Stimulated activated effector memory CD8-positive, alpha-beta T cell treated with anti-CD3 and anti-CD28 coated beads, Interleukin-12 subunit alpha, Interleukin-12 subunit beta, amount 100 ng/mL, for 72 hours (primary cell): Measurements from ENCODE around the gene PCBP3.
"Not testable (repeated sequence)": the region's sequence is repeated elsewhere in the genome, so short reads cannot be mapped to it uniquely, and the experiment has no call there.

ENCODE experiments used
- ATAC-seq: fragments of 150-1000 bp; cut with Tn5 transposase; 2 replicates; pipeline ENCODE4 v1.10.0; 2021
- DNase-seq, 2 donors: peaks; one replicate each; pipeline ENCODE4 v3.0.0; 2021 to 2022; ENCODE audit warnings: low spot score in 2 of 2
- H3K27ac Mint-ChIP-seq: one replicate; pipeline ENCODE4 v1.8.0; 2022; ENCODE audit warnings: mild to moderate bottlenecking, mixed read lengths
- H3K36me3 Mint-ChIP-seq: one replicate; pipeline ENCODE4 v1.8.0; 2022; ENCODE audit warnings: mild to moderate bottlenecking, mixed read lengths
- H3K4me1 Mint-ChIP-seq: one replicate; pipeline ENCODE4 v1.8.0; 2022; ENCODE audit warnings: mixed read lengths
- H3K4me3 Mint-ChIP-seq: one replicate; pipeline ENCODE4 v1.8.0; 2022; ENCODE audit warnings: mild to moderate bottlenecking, mixed read lengths
- H3K9me3 Mint-ChIP-seq: one replicate; pipeline ENCODE4 v1.8.0; 2022; ENCODE audit warnings: mixed read lengths

The PCBP3 gene

DNA sequence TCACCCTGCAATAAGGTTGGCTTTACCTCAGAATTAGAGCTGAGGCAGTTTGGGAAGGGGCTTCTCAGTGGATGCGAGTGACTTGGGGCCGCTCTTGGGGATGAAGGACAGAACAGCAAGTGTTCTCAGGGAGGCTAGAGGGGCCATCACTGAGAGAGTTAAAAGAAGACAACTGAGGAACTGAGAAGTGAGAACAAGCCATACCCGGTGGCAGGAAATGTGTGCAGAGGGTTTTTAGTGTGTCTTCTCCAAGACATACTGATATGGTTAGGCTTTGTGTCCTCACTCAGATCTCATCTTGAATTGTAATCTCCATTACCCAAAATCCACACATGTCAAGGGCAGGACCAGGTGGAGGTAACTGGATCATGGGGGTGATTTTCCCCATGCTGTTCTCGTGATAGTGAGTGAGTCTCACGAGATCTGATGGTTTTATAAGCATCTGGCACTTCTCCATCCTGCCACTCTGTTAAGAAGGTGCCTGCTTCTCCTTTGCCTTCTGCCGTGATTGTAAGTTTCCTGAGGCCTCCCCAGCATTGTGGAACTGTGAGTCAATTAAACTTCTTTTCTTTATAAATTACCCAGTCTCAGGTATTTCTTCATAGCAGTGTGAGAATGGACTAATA, 75.8 kb downstream of the PCBP3 start:
- no peak for DNase-seq
- no peaks in the 10 kb centered on the region for H3K9me3 Mint-ChIP-seq
- no peaks in the 10 kb centered on the region for H3K36me3 Mint-ChIP-seq
- peaks cover 2% of the 10 kb centered on the region for H3K4me1 Mint-ChIP-seq
- no peak overlapping the region for H3K4me3 Mint-ChIP-seq
- no peak for ATAC-seq
- H3K27ac Mint-ChIP-seq, result no peak overlapping the region

DNA sequence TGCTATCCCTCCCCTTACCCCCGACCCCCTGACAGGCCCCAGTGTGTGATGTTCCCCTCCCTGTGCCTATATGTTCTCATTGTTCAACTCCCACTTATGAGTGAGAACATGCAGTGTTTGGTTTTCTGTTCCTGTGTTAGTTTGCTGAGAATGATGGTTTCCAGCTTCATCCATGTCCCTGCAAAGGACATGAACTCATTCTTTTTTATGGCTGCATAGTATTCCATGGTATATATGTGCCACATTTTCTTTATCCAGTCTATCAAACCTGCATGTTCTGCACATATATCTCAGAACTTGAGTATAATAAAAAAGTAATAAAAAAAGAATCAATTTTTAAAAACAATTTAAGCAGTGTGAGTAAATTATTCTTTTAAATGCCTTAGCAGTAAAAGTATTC, 76.7 kb downstream of the PCBP3 start:
- DNase-seq, H3K36me3 Mint-ChIP-seq, H3K4me3 Mint-ChIP-seq, H3K9me3 Mint-ChIP-seq, ATAC-seq, H3K4me1 Mint-ChIP-seq, H3K27ac Mint-ChIP-seq: not testable (repeated sequence)

DNA sequence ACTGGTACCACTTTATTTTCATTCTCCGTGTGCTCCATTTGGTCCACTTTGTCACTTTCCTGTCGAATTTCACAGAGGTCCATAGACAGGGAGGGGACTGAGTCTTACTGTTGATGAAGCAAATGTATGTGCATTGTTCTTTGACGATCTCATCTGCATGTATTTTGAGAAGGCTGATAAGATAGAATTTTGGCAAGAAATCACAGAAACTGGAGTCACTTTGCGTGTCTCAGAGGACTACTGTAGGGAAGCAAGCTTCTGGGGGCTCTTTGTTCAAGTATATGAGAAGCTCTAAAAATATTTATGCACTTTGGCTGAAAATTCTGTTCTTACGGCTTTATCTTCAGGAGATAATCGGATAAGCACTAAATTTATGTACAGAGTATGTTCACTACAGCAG, 78.1 kb downstream of the PCBP3 start:
- Mint-ChIP-seq H3K27ac (no peak overlapping the region), H3K9me3 (no peaks in the 10 kb centered on the region)

DNA sequence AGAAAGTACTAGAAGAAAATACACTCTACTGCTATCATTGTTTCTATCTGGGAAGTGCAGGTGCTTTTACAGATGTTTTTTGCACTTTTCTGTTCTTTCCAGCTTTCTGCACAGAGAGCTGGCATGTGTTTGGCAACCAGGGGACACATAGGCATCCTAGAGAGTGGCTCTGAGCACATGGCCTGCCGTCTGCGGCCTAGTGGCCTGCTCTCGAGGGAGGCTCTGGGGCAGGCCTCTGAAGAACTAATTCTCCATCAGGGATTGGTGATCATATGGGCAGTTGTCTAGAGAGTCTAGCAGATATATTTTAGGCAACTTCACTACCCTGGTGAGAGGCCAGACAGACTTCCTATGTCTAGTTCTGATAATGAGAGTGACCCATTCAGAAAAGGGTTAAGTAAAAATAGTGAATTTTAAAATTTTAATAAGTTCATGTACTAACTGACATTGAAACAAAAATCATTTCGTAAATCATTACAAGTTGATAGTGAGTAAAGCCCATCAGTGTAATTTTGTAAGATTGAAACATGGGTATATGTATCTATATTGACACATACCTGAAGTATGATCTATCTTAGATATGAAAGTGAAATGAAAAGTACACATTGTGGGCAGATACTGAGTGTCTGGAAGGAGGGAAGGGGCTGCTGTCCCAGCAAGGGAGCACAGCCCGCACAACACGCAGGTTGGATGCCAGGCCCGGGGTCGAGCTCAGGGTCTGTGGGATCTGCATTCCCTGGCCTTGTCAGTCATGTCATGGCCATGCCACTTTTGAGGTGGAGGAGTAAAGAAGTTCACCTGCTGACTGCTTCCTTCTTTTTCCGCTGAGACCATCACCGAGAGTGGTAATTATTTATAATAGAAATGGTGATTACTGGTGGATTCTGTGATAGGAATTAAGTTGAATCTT, 79.8 kb downstream of the PCBP3 start:
- Mint-ChIP-seq H3K9me3 (no peaks in the 10 kb centered on the region), H3K27ac (no peak overlapping the region), H3K36me3 (no peaks in the 10 kb centered on the region), H3K4me1 (peaks cover 4% of the 10 kb centered on the region), H3K4me3 (no peak overlapping the region)
- ATAC-seq, result peak; percentile 49
- no peak for DNase-seq

More for the DNA sequence above, 78.1 kb downstream of the PCBP3 start:
- ATAC-seq (no peak), DNase-seq (no peak)
- Mint-ChIP-seq H3K36me3 (no peaks in the 10 kb centered on the region), H3K4me1 (peaks cover 4% of the 10 kb centered on the region), H3K4me3 (no peak overlapping the region)

DNA sequence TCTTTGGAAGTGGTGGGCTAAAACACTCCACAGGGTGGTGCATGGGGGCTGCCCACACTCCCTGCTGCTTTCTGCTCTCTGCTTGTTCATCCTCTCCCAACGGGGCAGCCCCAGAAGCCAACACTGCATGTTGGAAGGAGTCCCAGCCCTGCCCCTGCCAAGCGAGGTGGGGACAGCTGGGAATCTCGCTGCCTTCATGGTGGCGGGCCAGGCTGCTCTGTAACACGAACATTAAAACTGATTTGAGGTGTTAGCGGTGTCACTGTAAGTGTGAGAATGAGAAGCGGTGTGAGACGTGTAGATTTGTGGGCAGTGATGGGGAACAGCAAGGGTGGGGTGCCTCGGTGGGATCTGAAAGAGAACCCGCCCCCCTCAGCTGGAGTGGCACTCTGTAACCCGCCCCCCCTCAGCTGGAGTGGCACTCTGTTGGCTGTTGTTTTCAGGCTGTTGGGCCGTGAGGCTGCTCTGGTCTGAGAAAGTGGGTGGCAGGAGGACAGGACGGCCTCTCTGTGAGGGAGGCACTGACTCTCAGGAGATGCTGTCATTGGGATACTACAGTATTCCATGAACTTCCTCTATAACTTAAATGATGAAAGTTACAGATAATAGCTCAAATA, 80.9 kb downstream of the PCBP3 start:
- DNase-seq (no peak), ATAC-seq (no peak)
- H3K4me1 Mint-ChIP-seq, result peaks cover 4% of the 10 kb centered on the region
- no peak overlapping the region for H3K4me3 Mint-ChIP-seq
- no peaks in the 10 kb centered on the region for H3K36me3 Mint-ChIP-seq
- H3K9me3 Mint-ChIP-seq, result no peaks in the 10 kb centered on the region
- no peak overlapping the region for H3K27ac Mint-ChIP-seq

DNA sequence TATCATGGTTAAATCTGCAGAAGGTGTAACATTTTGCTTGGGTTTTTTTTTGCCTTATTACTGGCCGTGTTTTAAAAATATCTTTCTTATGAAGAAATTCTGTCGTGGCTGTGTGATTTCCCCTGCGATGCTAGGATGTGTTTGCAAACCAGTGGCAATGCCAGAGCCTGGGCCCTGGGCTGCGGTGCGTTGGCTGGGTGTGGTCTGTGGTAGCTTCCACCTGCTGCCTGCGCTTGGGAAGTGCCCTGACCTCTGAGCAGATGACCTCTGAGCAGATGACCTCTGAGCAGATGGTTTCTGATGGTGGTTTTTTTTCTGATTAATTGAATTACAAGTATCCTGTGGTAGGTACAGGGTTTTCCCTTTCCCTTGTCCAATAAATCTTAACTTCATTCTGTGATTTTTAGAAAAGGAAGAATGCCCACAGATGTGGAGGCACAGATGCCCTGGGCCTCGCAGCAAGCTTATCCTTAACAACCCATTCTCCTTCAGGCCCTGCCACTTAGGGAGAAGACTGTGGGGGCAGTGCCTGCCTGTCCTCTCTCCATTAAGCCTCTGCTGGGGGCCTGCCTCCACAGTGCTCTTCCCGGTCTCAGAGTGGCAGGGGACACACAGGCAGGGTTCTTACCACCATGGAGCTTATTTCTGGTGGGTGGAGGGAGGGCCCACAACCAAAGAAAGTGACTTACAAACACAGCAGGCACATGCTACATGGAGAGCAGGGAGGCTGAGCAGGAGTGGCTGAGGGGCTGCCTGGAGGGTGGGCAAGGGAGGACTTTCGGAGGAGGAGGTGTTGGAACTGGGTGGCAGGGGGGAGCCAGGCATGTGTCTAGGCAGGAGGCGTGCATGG, 81.7 kb downstream of the PCBP3 start:
- no peak for DNase-seq
- no peak overlapping the region for H3K4me3 Mint-ChIP-seq
- no peak for ATAC-seq
- H3K36me3 Mint-ChIP-seq, result no peaks in the 10 kb centered on the region
- peaks cover 4% of the 10 kb centered on the region for H3K4me1 Mint-ChIP-seq
- no peak overlapping the region for H3K27ac Mint-ChIP-seq
- no peaks in the 10 kb centered on the region for H3K9me3 Mint-ChIP-seq

DNA sequence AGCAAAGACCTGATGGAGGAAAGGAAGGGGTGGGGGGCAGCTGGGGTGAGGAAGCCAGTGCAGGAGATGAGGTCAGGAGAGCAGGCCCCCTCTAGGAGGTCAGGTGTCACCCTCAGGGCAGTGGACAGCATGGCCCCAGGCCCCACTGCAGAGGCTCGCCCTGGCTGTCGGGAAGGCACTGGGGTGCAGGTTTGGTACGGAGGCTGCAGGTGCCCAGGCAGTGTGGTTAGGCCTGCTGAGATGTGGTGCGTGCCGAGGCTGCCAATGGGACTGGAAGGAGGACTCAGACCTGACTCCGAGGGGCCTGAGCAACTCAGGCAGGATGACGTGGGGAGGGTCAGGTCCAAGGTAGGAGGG, 82.3 kb downstream of the PCBP3 start:
- Mint-ChIP-seq H3K4me3 (no peak overlapping the region), H3K36me3 (no peaks in the 10 kb centered on the region), H3K4me1 (peaks cover 4% of the 10 kb centered on the region), H3K9me3 (no peaks in the 10 kb centered on the region), H3K27ac (no peak overlapping the region)
- DNase-seq, result no peak
- peak; percentile 43 for ATAC-seq

DNA sequence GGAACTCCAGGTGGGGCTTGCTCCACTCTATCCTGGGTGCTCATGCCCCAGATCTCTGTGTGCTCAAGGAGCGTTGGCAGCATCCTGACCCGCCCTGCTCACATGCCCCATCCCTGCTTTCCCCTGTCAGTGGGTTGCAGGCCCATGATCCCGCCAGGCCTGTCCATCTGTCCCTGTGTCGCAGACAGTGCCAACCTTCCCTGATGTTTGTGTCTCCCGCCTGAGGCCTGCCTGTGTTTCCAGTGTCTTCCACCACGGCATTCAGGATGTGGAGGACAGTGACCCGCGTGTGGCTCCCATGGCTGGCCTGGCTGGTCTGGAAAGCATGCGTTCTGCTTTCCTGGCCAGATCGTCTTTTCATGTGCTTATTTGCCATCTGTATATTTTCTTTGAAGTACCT, 82.9 kb downstream of the PCBP3 start:
- Mint-ChIP-seq H3K4me3 (no peak overlapping the region), H3K9me3 (no peaks in the 10 kb centered on the region), H3K4me1 (peaks cover 4% of the 10 kb centered on the region)

DNA sequence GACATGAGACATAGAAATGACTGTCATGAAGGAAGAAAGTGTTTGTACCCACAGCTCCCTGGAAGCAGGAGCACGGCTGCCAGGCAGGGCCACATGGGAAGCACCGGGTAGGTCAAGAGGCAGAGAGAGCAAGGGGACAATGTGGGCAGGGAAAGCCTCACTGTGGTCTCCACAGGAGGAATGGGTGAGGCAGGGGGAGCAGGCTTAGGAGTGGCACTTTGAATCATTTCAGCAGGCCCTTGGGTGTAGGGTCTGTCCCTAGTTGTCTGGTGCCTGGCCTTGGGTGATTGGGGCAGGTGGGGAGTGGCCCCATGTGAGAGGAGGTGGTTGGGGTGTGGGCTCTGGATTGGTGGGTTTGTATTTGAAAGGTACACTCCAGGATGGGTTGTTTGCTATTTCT, 83.9 kb downstream of the PCBP3 start:
- no peaks in the 10 kb centered on the region for H3K9me3 Mint-ChIP-seq
- no peak for ATAC-seq
- no peak overlapping the region for H3K4me3 Mint-ChIP-seq
- DNase-seq, result no peak
- H3K4me1 Mint-ChIP-seq, result peaks cover 4% of the 10 kb centered on the region
- no peaks in the 10 kb centered on the region for H3K36me3 Mint-ChIP-seq
- H3K27ac Mint-ChIP-seq, result no peak overlapping the region

More for the DNA sequence above, 82.9 kb downstream of the PCBP3 start:
- H3K27ac Mint-ChIP-seq, result no peak overlapping the region
- no peaks in the 10 kb centered on the region for H3K36me3 Mint-ChIP-seq
- DNase-seq, result no peak
- no peak for ATAC-seq

DNA sequence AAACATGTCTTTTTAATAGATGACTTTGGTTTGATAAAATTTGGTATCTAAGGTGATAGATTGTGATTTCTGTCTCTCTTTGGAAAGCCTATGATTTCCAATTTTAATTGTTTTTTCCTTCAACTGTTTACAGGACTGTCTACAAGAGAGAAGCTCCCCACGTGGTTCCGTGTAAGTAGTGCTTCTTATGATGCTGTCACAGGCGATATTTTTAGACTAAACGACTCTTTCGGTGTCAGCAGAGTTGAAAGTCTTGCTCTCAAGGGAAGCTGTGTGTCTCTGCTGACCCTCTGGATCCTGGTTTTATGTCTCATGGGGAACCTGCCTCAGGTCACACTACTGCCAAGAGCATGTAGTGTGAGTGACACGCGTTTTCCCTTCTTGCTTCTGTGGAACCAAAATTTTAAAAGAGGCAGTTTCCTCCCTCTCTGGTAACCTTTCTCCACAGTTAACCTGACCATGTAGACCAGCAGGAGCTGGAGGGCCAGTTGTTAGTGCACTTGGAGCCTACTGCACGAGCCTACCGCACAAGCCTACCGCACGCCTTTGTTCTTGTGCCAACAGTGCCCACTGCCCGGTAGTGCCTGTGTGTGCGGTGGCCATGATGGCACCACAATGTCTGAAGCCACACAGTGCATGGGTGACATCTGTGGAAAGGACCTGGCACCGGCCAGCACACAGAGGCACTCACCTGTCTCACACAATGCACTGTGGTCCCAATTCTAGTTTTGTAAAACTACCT, 91.9 kb downstream of the PCBP3 start:
- Mint-ChIP-seq H3K9me3 (no peaks in the 10 kb centered on the region), H3K4me1 (no peaks in the 10 kb centered on the region), H3K27ac (no peak overlapping the region), H3K36me3 (no peaks in the 10 kb centered on the region), H3K4me3 (no peak overlapping the region)
- no peak for DNase-seq
- ATAC-seq, result no peak

DNA sequence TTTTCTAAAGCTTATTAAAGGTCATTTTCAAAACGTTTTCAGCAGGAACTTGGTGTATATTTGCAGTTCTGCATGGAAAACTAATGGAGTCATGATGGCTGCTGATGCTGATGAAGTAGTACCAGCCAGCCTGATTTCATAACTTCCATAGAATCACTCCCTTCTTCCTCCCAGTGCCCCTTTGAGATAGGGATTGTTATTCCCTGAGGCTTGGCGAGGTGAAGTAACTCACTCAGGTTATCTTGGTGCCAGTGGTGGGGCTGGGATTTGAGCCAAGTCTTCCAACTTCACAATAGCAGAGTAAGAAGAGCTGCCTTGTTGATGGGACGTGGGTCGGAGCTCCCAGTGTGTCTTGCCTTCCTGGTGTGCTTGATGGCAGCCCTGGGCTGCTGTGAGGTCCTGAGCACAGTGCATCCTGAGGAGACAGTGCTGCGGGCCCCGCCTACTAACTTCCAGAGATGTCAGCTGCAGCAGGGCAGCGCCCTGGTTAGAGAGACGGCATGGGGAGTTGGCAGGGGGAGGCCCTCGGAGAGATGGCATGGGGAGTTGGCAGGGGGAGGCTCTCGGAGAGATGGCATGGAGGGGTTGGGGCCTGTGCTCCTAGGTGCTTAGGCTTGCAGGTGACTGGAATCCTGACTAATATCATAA, 92.6 kb downstream of the PCBP3 start:
- Mint-ChIP-seq H3K27ac (no peak overlapping the region), H3K36me3 (no peaks in the 10 kb centered on the region)
- no peak for DNase-seq

DNA sequence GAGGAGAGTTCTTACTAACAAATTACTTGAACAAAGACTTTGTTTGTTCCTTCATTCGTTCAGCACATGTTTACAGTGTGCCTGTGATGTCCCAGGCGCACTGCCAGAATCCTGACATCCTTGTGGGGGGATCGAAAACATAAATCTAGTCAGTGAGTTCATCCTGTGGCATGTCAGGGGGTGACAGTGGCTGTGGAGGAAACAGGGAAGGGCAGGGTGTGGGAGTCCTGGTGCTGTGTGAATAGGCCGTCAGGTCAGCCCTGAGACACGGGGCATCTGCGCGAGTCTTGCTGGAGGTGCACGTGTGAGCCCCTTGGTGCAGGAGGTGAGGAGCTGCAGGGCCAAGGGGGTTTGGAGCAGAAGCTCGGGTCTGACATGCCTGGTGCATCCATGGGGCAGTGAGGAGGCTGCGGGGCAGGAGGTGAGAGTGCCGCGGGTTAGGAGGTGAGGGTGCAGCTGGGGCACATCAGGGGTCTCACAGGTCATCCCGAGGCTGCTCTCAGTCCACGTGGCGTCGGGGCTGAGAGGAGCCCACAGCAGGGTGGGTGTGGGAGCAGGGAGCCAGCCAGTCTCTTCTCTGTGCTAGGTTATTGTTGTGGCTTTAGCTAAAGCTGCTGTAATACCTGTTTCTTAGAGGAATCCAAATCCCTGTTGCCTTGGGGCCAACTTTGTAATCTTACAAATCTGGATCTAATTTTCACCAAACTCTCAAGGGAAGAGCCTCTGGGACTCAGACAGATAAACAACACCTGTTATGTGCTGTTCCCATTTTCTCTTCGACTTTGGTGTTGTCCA, 93.4 kb downstream of the PCBP3 start:
- DNase-seq (no peak), ATAC-seq (no peak)
- Mint-ChIP-seq H3K4me3 (no peak overlapping the region), H3K36me3 (no peaks in the 10 kb centered on the region), H3K4me1 (no peaks in the 10 kb centered on the region), H3K27ac (no peak overlapping the region), H3K9me3 (no peaks in the 10 kb centered on the region)

More for the DNA sequence above, 92.6 kb downstream of the PCBP3 start:
- Mint-ChIP-seq H3K4me3 (no peak overlapping the region), H3K9me3 (no peaks in the 10 kb centered on the region), H3K4me1 (no peaks in the 10 kb centered on the region)
- no peak for ATAC-seq

DNA sequence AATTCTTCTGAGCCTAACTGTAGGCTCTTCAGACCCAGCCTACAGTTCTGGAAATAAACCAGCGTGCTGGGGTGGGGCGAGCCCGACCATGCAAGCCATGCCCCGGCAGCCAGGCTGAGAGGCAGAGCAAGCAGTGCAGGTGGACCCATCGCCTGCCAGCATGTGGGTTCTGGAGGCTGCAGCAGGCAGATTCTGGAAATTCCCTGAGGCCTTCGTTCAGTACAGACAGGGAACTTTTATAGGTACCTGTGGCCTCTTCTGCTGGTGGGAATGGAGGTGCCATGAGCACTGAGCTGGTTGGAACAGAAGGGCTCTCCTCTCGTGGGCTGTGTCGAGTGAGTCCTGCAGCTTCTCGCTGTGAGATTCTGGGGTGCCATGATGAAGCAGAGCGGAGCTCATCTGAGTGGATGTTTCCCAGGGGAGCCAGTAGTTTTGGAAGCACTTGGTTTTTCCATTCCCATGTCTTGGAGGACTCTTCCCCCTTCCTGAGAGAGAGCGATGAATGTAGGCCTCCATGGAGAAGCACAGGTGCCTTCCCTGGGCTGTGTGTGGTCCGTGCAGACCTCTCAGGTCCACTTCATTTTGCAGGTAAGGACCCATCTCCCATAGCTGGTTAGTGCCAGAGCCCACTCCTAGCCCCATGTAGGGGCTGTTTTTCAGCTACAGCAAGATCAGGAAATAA, 94.1 kb downstream of the PCBP3 start:
- Mint-ChIP-seq H3K27ac (no peak overlapping the region), H3K4me1 (no peaks in the 10 kb centered on the region)

More for the DNA sequence above, 94.1 kb downstream of the PCBP3 start:
- H3K9me3 Mint-ChIP-seq, result no peaks in the 10 kb centered on the region
- no peak for ATAC-seq
- no peak for DNase-seq
- no peak overlapping the region for H3K4me3 Mint-ChIP-seq
- H3K36me3 Mint-ChIP-seq, result no peaks in the 10 kb centered on the region
